Stimulated activated CD4-positive, alpha-beta T cell treated with anti-CD3 and anti-CD28 coated beads, Interleukin-15, amount 100 ng/mL, for 1 hour (primary cell): ENCODE measurements around the gene NOL4L.

Experiments used
- DNase-seq, 2 donors: peaks; one replicate each; pipeline ENCODE4 v3.0.0-alpha.2; 2020; ENCODE audit warnings: low read depth in 1 of 2, low spot score in 1 of 2

Gene NOL4L

GRCh38 chr20:32460683-32461320 lies 124.3 kb downstream of the NOL4L start:
- DNase-seq = no peak

GRCh38 chr20:32460231-32460630 lies 124.9 kb downstream of the NOL4L start:
- no peak for DNase-seq

- no peak for DNase-seq
These were observed 126.3 kb downstream of the NOL4L start for GRCh38 chr20:32458837-32459220.

GRCh38 chr20:32458061-32458836 lies 126.9 kb downstream of the NOL4L start:
- DNase-seq = no peak

GRCh38 chr20:32457479-32457986 lies 127.6 kb downstream of the NOL4L start:
- no peak for DNase-seq

GRCh38 chr20:32456869-32457478 lies 128.2 kb downstream of the NOL4L start:
- DNase-seq = no peak

GRCh38 chr20:32455901-32456701 lies 129.0 kb downstream of the NOL4L start:
- DNase-seq = no peak

GRCh38 chr20:32455171-32455900 lies 129.8 kb downstream of the NOL4L start:
- no peak for DNase-seq

- DNase-seq = no peak
These were observed 130.7 kb downstream of the NOL4L start for GRCh38 chr20:32454164-32455145.

GRCh38 chr20:32453467-32454163 lies 131.5 kb downstream of the NOL4L start:
- DNase-seq = no peak

- DNase-seq = no peak
These were observed 132.2 kb downstream of the NOL4L start for GRCh38 chr20:32452776-32453466.

GRCh38 chr20:32451682-32452461 lies 133.3 kb downstream of the NOL4L start:
- DNase-seq = no peak

GRCh38 chr20:32451340-32451681 lies 133.8 kb downstream of the NOL4L start:
- DNase-seq = no peak

GRCh38 chr20:32450484-32451061 lies 134.6 kb downstream of the NOL4L start:
- DNase-seq = no peak

GRCh38 chr20:32449890-32450401 lies 135.2 kb downstream of the NOL4L start:
- DNase-seq = no peak

GRCh38 chr20:32449057-32449889 lies 135.9 kb downstream of the NOL4L start:
- DNase-seq = no peak
